ENCODE results near the gene MAD1L1.

MAD1L1 gene

DNA sequence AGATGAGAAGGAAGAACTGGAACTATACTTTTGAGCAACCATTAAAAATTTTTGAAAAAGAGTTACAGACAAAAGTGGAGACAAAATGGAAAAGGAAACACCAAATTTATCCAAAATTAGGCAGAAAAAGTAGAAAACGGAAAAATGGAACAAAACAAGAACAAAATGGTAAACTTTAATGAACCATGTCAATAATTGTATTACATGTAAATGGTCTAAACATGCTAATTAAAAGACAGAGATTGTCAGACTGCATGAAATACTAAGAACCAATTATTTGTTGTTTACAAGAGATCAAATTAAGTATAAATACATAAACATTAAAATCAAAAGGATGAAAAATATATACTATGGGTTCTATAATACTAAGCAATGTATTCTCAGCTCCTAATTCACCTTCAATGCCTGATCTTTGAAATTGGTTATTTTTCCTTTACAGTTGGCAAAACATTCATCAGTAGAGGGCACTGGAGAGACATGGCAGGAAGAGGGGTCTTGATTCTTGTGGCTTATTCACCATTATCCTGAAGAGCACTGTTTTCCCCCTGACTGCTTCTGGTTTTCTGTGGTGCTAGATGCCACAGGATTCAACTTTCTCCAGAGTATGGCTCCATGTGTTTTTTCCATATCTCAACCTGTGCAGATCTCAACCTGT, 437.7 kb downstream of the MAD1L1 start:
- no peak for FAIRE-seq

DNA sequence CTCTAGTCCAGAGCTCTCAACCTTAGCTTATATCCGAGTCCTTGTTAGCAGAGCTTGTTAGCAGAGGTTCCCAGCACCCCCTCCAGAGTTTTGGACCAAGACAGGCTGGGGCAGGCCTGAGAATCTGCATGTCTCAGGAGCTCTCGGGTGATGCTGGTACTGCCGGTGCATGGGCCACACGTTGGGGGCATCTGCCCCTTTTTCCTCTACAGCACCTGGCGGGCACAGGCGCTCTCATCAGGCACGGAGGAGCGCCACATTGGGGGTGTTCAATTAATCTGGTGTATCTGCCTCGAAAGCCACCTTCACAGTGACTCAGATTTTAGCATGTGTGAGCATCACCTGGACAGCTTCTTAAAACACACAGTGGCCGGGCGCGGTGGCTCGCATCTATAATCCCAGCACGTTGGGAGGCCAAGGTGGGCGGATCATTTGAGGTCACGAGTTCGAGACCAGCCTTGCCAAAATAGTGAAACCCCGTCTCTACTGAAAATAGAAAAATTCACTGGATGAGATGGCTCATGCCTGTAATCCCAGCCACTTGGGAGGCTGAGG, 445.0 kb downstream of the MAD1L1 start:
- FAIRE-seq = no peak

DNA sequence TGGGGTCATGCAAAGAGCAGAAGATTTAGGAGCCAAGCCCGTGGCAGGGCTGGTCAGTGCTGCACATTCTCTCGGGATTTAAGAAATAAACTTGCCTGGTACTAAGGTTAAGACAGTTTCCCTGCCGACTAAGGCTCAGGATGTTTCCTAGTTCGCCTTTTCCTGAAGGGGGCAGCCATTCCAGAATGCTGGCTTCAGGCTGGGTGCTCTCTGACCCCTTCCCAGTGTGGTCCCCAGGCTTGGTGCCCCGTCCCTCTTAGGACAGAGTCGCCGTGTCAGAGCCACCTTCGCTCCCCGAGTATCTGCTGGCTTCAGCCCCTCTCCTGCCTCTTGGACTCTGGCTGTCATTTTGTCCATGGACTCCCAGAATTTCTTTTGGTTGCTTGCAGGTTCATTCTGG, 445.5 kb downstream of the MAD1L1 start:
- no peak for FAIRE-seq

DNA sequence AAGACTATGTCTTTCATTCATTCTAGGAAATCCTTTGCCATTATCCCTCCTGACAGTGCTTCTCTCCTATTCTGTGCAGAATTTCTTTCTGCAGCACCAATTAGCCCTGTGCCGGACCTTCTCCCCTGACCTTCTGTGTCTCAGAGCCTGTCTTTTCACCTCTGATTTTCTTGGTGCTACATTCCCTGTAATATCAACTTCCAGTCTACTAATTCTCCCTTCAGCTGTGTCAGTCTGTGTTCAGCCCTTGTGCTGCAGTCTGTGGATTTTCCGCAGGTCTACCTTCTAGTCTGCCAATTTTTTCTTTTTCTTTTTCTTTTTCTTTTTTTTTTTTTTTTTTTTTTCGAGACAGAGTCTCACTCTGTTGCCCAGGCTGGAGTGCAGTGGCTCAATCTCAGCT, 446.9 kb downstream of the MAD1L1 start:
- no peak for FAIRE-seq

DNA sequence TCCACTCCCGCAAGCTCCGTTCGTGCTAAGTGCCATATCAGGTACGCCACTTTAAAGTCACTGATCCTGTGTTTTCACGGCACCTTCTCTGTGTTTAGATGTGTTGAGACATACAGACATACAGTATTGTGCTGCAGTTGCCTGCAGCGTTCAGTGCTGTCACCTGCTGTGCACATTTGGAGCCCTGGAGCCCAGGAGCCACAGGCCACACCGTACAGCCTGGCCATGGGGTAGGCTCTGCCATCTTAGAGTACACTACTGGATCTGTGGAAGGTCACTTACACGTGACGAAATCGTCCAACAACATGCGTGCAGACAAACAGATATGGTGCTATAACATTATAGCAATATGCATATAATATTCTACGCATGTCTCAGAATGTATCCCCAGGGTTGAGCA, 451.4 kb downstream of the MAD1L1 start:
- FAIRE-seq = no peak

DNA sequence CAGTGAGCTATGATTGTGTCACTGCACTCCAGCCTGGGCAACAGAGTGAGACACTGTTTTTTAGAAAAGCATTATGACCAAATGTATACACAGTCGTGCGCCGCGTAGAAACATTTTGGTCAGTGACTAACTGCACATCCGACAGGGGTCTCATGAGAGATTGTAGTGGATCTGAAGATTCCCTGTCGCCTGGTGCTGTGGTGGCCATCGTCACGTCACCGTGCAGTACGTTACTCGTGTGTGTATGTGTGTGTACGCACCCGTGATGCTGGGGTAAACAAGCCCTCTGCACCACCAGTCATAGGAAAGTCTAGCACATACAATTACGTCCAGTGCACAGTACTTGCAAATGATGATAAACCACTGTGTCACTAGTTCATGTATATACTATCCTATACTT, 453.3 kb downstream of the MAD1L1 start:
- no peak for FAIRE-seq

DNA sequence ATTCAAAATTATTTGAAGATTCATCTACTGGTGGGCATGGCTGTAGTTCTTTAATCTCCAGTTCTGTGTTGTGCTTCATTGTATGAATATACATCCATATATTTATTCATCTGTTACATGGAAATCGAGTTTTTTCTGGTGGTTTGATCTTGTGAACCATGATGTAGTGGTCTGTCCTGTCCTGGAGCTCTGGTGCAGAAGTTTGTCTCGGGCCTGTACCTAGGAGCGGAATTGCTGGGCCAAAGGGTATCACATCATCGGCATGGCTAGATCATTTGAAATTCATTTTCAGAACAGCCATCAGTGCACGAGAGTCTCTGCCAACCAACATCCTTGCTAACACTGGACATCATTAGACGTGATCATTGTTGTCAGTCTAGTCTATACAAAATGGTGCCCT, 455.6 kb downstream of the MAD1L1 start:
- FAIRE-seq = no peak

DNA sequence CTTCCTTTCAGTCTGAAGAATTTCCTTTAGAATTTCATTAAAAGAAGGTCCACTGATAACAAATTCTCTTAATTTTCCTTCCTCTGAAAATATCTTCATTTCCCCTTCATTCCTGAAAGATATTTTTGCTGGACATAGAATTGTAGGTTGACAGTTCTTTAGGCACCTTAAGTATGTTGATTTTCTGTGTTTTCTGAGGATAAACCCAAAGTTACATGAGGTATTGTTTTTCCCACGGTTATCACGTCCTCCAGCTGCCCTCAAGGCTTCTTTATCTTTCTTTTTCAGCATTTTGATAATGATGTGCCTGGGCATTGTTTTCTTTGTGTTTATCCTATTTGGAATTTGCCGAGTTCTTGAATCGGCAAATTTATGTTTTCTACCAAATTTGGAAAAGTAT, 457.4 kb downstream of the MAD1L1 start:
- FAIRE-seq = no peak

DNA sequence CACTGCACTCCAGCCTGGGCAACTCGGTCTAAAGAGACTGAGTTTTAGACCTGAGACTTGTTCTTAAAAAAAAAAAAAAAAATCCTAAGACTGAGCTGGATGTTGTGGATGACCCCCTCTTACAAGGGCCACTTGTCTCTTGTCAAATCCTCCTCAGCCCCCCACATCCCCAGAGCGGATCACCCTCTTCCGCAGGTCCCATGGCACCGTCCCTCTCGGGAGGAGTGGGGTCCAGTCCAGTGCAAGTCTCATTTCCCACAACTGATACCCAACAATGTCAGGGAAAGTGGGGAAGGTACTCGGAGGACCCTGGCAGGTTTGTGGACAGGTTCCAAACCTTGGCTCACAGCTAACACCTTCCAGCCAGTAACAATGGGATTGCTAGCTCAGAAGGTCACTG, 462.4 kb downstream of the MAD1L1 start:
- FAIRE-seq = no peak

DNA sequence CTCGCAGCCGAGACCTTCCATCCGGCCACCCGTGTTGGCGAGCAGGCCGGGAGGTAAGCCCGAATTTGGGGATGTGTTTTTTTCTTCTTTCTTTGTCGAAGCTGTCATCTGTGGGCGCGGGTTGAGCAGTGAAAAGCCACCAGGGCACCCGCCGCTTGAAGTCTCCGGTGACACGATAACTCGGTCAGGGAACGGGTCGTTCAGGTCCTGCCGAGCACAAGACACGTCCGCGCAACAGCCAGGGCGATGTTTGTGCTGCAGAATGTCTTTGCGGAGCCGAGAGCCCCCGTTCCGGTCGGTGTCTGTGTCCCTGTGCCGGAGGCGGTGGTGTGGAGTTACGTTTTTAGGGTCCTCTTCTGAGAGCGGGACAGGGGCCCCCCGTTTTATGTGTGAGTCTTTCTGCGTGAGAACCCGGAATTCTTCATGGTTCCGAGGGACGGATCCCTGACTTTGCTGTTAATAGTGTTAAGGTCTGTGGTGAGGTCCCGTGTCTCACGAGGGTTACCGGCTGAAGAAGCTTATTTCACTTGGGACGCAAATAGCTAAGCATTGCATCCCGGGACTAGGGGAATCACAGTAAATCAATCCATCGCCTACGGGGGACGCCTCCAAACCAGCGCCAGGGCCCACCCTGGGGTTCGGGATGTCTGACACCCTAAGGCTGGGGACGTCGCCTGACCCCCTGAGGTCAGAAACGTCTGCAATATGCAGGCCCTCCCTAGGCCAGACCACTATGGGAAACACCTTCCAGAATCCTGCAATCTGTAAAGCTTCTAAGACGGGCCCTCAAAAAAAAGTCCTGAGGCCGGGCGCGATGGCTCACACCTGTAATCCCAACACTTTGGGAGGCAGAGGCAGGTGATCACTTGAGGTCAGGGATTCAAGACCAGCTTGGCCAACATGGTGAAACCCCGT, 463.2 kb downstream of the MAD1L1 start:
- FAIRE-seq = no peak

DNA sequence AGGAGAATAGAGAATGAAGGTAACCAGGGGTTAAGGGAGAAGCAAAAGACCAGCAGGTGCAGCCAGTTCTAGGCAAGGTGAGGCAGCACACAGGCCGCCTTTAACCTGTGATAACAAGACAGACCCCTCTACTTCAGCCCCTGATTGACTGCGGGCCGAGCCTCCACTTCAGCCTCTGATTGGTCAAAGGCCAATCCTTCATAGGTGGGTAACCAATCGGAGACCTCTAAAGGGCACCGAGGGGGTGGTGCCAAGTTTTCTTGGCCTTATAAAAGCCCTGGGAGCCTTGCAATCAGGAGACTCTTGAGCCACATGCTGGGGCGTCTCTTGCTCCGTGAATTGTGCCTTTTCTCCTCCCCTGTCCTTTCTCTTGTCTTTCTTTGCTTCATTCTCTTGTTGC, 463.9 kb downstream of the MAD1L1 start:
- FAIRE-seq = no peak

DNA sequence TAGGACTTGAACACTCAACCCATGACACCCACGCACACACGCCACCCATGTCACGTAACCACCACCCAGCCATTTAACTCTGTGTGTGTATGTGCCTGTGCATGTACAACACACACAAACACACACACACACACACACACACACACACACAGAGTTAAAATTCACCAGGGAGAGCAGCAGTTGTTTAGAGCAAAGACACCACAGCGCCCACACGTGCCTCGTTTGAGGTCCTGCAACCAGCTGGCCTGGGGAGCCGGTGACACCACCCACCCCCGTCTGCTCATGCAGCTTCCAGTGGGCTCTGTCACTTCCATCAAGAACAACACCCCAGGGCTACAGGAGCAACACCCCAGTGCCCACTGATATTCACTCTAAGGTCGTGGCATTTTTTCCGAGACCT, 465.2 kb downstream of the MAD1L1 start:
- no peak for FAIRE-seq
